ENCODE results near the gene LEO1. TPM values are rescaled to one million over a fixed set of nuclear protein-coding genes. Genes with fewer than 3 reads are reported as not detected.

The LEO1 gene
- total and polyA plus RNA-seq, 2 of the 13 experiments (the other 11 are each of a cell fraction or from before 2014, with no cell fraction given), result 17.0 to 60.3 TPM

- TF ChIP-seq SMAD9 (CRISPR knock-in tag; IDR thresholded peaks at IDR 0.05) (no peak), ISL2 (CRISPR knock-in tag; IDR thresholded peaks at IDR 0.05) (no peak), ZNF260 (CRISPR knock-in tag; IDR thresholded peaks at IDR 0.05; ENCODE audit: borderline replicate concordance, low read depth) (no peak), AHR (CRISPR knock-in tag; IDR thresholded peaks at IDR 0.05) (no peak), ZNF672 (CRISPR knock-in tag; IDR thresholded peaks at IDR 0.05) (no peak), PAWR (CRISPR knock-in tag; IDR thresholded peaks at IDR 0.05; ENCODE audit: borderline replicate concordance) (no peak), MLX (CRISPR knock-in tag; IDR thresholded peaks at IDR 0.05) (no peak), AGO1 (IDR thresholded peaks at IDR 0.05; ENCODE audit: low read depth, low read length, poor library complexity, severe bottlenecking) (no peak), SPEN (CRISPR knock-in tag; IDR thresholded peaks at IDR 0.05; ENCODE audit: low read depth) (no peak), ZNF75D (CRISPR knock-in tag; IDR thresholded peaks at IDR 0.05; ENCODE audit: borderline replicate concordance) (no peak), ZNF687 (CRISPR knock-in tag; IDR thresholded peaks at IDR 0.05) (no peak)
- Histone ChIP-seq H3K4me2 (ENCODE audit: low read depth, low read length) (no peak overlapping the region), H3K27ac (ENCODE audit: extremely low read length, insufficient read depth, low read length) (no peak overlapping the region), H3K79me2 (ENCODE audit: insufficient read depth, low read length) (no peaks in the 10 kb centered on the region), H3K9ac (ENCODE audit: insufficient read depth, low read depth, low read length) (no peak overlapping the region), H3K36me3 (replicated peaks in 1 of 2; ENCODE audit: control insufficient read depth in 1 of 2, insufficient read depth in 2 of 2, low read length in 2 of 2) (no peaks in the 10 kb centered on the region), H3K4me3 (replicated peaks in 1 of 3; ENCODE audit: insufficient read depth in 1 of 3, low read depth in 2 of 3, low read length in 3 of 3) (no peak overlapping the region), H3K4me1 (ENCODE audit: insufficient read depth, low read length) (peaks cover 38% of the 10 kb centered on the region), H2AFZ (ENCODE audit: low read length) (no peak overlapping the region), H3K9me3 (ENCODE audit: low read length) (no peaks in the 10 kb centered on the region), H3K27me3 (ENCODE audit: control insufficient read depth in 1 of 2, insufficient read depth in 2 of 2, low read length in 2 of 2) (no peaks in the 10 kb centered on the region), H4K20me1 (ENCODE audit: insufficient read depth, low read length) (no peaks in the 10 kb centered on the region)
- no TSS peak for BruUV-seq (replicated peaks)
- ChIA-PET POLR2A (no interaction called here), CTCF (ENCODE audit: low intra/inter-chr PET ratio, low total read pairs) (no interaction called here)
- intact Hi-C loops (cut with micrococcal nuclease; ENCODE audit: unreplicated experiment) (no loop called here), in situ Hi-C loops (cut with HindIII; ENCODE audit: extremely low pct_ligation_motif_present, low pct_unique_long_range_greater_than_20kb) (no loop called here)
- DNase-seq (ENCODE audit: low spot score), result no peak
- no peak for ATAC-seq
- FAIRE-seq, result no peak
- WGBS (ENCODE audit: low lambda C conversion rate), result 96% methylated on average over 1 of the region's 1 CpG
These were observed 32.1 kb upstream of the LEO1 start for GRCh38 chr15:52003710-52004109.

All from HepG2 (cell line).